HL-60 (cell line): Measurements from ENCODE around the gene HECA.

Experiments used
- POLR2AphosphoS5 ChIP-seq: IDR thresholded peaks from 2 replicates; pipeline ENCODE4 v1.6.1; 2012; ENCODE audit warnings: low read depth
- SPI1 ChIP-seq: IDR thresholded peaks from 2 replicates; pipeline ENCODE4 v1.6.1; 2012; ENCODE audit warnings: low read depth, mild to moderate bottlenecking, borderline replicate concordance

- TF ChIP-seq POLR2AphosphoS5, result no peak
- TF ChIP-seq SPI1, result no peak
These were observed 8.2 kb downstream of the HECA start for GRCh38 chr6:139143111-139143510.
